GM10266 (cell line): ENCODE data around the gene CKM.

Experiments used
- DNase-seq: peaks from one replicate; pipeline ENCODE4 v3.0.0; 2012; ENCODE audit errors: extremely low spot score
- TF ChIP-seq, protein P1 (sequence below): IDR thresholded peaks from 2 replicates; pipeline ENCODE4 v1.5.1; 2012; ENCODE audit warnings: mild to moderate bottlenecking, low read depth; ENCODE audit not compliant: control insufficient read depth, insufficient read depth; ENCODE audit errors: missing control alignments

CKM gene

DNA sequence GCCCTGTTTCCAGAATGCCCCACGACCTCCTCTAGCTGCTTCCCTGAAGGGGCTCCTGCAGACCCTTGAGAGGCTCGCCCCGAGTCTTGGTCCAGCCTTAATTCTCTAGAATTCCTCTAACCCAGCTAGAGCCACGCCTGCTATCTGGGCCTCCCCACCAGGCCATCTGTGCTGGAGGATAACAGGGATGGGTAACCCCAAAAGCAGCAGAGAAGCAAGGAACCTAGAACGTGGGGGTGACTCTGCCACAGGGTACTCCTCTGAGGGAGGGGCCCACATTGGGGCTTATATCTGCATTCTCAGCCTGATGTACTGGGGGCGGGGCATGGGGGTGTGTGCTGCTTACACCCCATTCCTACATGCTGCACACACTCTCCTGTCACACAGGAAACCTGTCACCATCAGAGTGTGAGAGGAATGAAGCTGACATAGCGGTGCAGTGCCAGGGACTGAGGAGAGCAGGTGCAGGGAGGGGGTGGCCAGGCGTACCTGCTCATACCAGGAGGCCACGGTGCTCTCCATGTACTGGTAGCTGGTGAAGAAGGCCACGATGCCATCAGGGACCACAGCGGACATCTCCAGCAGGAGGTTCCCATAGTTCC lies 31.7 kb upstream of the CKM start:
- TF ChIP-seq, protein P1, sequence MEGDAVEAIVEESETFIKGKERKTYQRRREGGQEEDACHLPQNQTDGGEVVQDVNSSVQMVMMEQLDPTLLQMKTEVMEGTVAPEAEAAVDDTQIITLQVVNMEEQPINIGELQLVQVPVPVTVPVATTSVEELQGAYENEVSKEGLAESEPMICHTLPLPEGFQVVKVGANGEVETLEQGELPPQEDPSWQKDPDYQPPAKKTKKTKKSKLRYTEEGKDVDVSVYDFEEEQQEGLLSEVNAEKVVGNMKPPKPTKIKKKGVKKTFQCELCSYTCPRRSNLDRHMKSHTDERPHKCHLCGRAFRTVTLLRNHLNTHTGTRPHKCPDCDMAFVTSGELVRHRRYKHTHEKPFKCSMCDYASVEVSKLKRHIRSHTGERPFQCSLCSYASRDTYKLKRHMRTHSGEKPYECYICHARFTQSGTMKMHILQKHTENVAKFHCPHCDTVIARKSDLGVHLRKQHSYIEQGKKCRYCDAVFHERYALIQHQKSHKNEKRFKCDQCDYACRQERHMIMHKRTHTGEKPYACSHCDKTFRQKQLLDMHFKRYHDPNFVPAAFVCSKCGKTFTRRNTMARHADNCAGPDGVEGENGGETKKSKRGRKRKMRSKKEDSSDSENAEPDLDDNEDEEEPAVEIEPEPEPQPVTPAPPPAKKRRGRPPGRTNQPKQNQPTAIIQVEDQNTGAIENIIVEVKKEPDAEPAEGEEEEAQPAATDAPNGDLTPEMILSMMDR = no peak
- DNase-seq = no peak

DNA sequence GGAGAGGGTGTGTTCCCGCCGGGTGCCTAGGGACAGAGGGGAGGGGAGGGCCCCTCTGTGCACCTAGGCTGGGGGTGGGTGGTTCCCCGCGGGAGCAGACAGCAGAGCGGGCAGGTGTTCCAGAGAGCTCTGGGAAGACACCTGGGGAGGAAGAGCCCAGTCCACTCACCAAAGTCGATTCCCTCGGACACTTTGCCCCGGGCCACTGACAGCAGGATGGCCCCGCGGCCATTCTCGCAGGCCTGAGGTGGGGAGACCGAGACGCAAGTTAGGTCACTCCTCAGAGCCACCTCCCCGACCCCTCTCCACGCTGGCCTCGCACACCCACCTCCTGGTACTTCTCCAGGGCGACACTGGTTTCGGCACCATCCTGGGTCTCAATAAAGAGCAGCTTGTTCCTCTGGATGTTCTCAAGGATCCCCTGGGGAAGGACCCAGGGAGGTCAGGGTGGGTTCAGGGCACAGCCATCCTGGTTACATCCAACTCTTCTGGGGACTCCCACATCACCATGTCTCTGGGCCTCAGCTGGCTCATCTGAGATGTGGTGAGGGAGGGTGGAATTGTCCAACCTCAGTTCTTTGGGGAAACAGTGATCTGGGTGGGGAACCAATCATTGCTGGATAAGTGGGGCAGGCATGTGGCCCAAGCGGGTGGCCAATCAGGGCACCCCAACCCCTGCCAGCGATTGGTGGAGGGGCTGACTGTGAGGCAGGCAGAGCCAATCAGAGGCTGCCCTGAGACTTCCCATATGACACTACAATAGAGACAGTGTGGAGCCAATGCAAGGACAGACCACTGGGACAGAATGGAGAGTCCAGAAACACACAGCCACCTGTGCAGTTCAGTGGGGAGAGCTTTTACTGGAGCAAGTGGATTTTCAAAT lies 30.5 kb upstream of the CKM start:
- no peak for DNase-seq
- TF ChIP-seq, protein P1 = no peak

- TF ChIP-seq, protein P1 = no peak
- no peak for DNase-seq
These were observed 29.8 kb upstream of the CKM start for GRCh38 chr19:45352471-45352870.

DNA sequence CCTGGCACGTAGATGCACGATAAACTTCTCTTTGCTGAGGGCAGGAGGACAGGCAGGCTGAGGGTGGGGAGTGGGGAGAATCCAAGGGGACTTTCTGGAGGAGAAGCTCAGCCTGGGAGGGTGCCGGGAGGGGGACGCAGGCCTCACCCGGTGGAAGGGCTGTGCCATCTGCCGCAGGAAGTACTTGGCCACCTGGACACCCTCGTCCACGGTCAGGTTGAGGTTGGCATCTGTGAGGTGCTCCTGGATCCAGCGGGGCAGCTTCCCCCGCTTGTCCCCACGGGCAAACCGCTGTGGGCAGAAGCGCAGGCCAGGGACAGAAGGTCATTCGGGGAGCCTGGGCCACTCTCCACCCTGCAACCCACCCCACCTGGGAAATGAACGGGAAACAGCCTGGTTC lies 29.4 kb upstream of the CKM start:
- TF ChIP-seq, protein P1 = no peak
- DNase-seq = no peak

DNA sequence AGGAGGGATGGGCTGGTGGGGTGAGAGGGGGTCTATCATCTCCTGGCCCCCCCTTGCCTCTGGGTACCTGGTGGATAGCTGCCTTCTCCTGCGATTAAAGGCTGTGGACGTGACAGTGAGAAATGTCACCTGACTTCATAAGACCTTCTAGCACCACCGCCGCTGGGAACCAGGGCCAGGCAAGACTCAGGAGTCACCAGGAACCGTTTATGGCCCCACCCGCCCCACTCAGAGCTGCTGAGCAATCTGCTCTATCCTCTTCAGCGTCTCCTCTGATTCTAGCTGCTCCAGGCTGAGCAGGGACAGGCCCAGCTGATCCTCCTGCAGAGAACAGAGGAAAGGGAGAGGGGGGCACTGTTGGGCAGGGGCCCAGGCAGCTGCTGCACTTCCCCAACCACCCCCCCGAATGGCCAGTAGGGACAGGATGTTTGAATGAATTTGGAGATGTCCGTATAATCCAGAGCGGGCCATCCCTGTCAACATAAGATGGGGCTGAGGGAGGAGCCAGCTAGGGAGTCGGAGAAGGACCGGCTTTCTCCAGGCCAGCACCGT lies 28.8 kb upstream of the CKM start:
- no peak for DNase-seq
- TF ChIP-seq, protein P1 = no peak

GRCh38 chr19:45350477-45351058 lies 27.9 kb upstream of the CKM start:
- no peak for DNase-seq
- TF ChIP-seq, protein P1 = no peak

- no peak for DNase-seq
- TF ChIP-seq, protein P1 = no peak
These were observed 26.8 kb upstream of the CKM start for GRCh38 chr19:45349430-45349941.
